Mesendoderm (in vitro differentiated cells): ENCODE results near the gene KRTAP9-3.
"Not testable (repeated sequence)": the region's sequence is repeated elsewhere in the genome, so short reads cannot be mapped to it uniquely, and the experiment has no call there.

Experiments used
- DNase-seq: peaks from one replicate; pipeline ENCODE4 v3.0.0; 2013
- H2AK5ac ChIP-seq: 2 replicates; pipeline ENCODE4 v1.6.1; 2013; ENCODE audit warnings: low read length, inconsistent platforms
- H2BK120ac ChIP-seq: 2 replicates; pipeline ENCODE4 v1.6.1; 2013; ENCODE audit warnings: low read depth, mild to moderate bottlenecking, low read length, moderate library complexity, mixed read lengths
- H2BK15ac ChIP-seq: replicated peaks from 2 replicates; pipeline ENCODE4 v1.6.1; 2013; ENCODE audit warnings: low read depth, mild to moderate bottlenecking, moderate library complexity
- H2BK5ac ChIP-seq: 2 replicates; pipeline ENCODE4 v1.6.1; 2013; ENCODE audit warnings: low read length, inconsistent platforms
- H3K18ac ChIP-seq: 2 replicates; pipeline ENCODE4 v1.6.1; 2013; ENCODE audit warnings: mild to moderate bottlenecking, low read length, mixed read lengths
- H3K23ac ChIP-seq: one replicate; pipeline ENCODE4 v1.6.1; 2013; ENCODE audit warnings: low read length
- H3K27ac ChIP-seq: 2 replicates; pipeline ENCODE4 v1.5.1; 2013; ENCODE audit warnings: low read depth, mild to moderate bottlenecking, inconsistent platforms, low read length, moderate library complexity
- H3K27me3 ChIP-seq: 2 replicates; pipeline ENCODE4 v1.6.1; 2013; ENCODE audit warnings: low read length, control low read depth, mild to moderate bottlenecking, inconsistent platforms; ENCODE audit not compliant: insufficient read depth, poor library complexity
- H3K36me3 ChIP-seq: 2 replicates; pipeline ENCODE4 v1.6.1; 2013; ENCODE audit warnings: low read length, inconsistent platforms; ENCODE audit not compliant: control insufficient read depth, insufficient read depth
- H3K4ac ChIP-seq: one replicate; pipeline ENCODE4 v1.6.1; 2013; ENCODE audit warnings: low read depth, mild to moderate bottlenecking, low read length, moderate library complexity
- H3K4me1 ChIP-seq: 2 replicates; pipeline ENCODE4 v1.6.1; 2013; ENCODE audit warnings: low read depth, low read length, inconsistent platforms; ENCODE audit not compliant: control insufficient read depth
- H3K4me2 ChIP-seq: 2 replicates; pipeline ENCODE4 v1.6.1; 2013; ENCODE audit warnings: low read length
- H3K4me3 ChIP-seq: 2 replicates; pipeline ENCODE4 v1.5.1; 2013; ENCODE audit warnings: mild to moderate bottlenecking, low read length
- H3K56ac ChIP-seq: one replicate; pipeline ENCODE4 v1.6.1; 2013; ENCODE audit warnings: low read length
- H3K79me1 ChIP-seq: 2 replicates; pipeline ENCODE4 v1.6.1; 2013; ENCODE audit warnings: low read length, inconsistent platforms
- H3K79me2 ChIP-seq: 2 replicates; pipeline ENCODE4 v1.6.1; 2013; ENCODE audit warnings: mild to moderate bottlenecking, low read length; ENCODE audit not compliant: control insufficient read depth, insufficient read depth
- H3K9ac ChIP-seq: 2 replicates; pipeline ENCODE4 v1.6.1; 2013; ENCODE audit warnings: low read length, inconsistent platforms
- H4K5ac ChIP-seq: one replicate; pipeline ENCODE4 v1.6.1; 2013; ENCODE audit warnings: low read length
- H4K8ac ChIP-seq: one replicate; pipeline ENCODE4 v1.6.1; 2013; ENCODE audit warnings: low read depth, mild to moderate bottlenecking, control low read depth, low read length, moderate library complexity
- WGBS: extraction: QIAGEN DNeasy Blood & Tissue Kit; methylation state at CpG from one replicate; pipeline ENCODE4 v1.1.7; 2013; ENCODE audit warnings: low lambda C conversion rate, missing lambda C conversion rate; ENCODE audit not compliant: insufficient coverage; ENCODE audit errors: extremely low coverage; 5-methylcytosine and 5-hydroxymethylcytosine counted together

Gene KRTAP9-3

DNA sequence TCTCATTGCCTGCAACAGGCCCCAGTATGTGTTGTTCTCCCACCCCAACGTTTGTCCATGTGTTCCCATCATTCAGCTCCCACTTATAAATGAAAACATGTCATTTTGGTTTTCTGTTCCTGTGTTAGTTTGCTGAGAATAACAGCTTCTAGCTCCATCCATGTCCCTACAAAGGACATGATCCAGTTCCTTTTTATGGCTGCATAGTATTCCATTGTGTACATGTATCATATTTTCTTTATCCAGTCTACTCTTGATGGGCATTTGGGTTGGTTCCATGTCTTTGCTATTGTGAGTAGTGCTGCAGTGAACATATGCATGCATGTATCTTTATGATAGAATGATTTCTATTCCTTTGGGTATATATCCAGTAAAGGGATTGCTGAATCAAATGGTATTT lies 16.6 kb upstream of the KRTAP9-3 start:
- no peak overlapping the region for H3K27ac ChIP-seq
- H3K79me1 ChIP-seq, result no peaks in the 10 kb centered on the region
- H3K9ac ChIP-seq, result no peak overlapping the region
- no peak overlapping the region for H3K4me3 ChIP-seq
- no peaks in the 10 kb centered on the region for H3K36me3 ChIP-seq
- no peak overlapping the region for H2AK5ac ChIP-seq
- no peak overlapping the region for H3K56ac ChIP-seq
- H4K8ac ChIP-seq, result no peak overlapping the region
- H2BK15ac ChIP-seq, result no peak overlapping the region
- no peaks in the 10 kb centered on the region for H3K4me1 ChIP-seq
- no peaks in the 10 kb centered on the region for H3K79me2 ChIP-seq
- H3K23ac ChIP-seq, result no peak overlapping the region
- H3K4me2 ChIP-seq, result no peak overlapping the region
- H3K4ac ChIP-seq, result no peak overlapping the region
- no peak for DNase-seq
- no peak overlapping the region for H2BK120ac ChIP-seq
- no peak overlapping the region for H4K5ac ChIP-seq
- no peak overlapping the region for H3K18ac ChIP-seq
- no peak overlapping the region for H2BK5ac ChIP-seq
- WGBS, result no CpG with 5 or more reads among the region's 1 CpG
- no peaks in the 10 kb centered on the region for H3K27me3 ChIP-seq

DNA sequence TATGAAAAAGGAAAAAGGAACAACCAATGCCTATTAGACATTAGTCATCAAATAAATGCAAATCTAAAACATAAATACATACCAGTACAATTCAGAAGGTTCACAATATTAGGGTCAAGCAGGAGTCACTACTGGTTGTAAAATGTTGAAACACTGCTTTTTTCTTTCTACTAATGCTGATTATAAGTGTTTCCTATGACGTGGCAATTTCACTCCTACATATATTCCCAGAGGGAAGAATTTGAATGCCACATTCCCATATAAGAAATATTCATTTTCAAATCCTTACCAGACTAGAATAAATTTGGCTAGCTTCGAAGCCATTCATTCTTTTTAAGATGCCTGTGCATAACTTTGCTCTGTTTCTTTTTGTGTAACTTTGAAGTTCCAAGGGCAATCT lies 8.4 kb upstream of the KRTAP9-3 start:
- H4K8ac ChIP-seq, result no peak overlapping the region
- H2AK5ac ChIP-seq, result no peak overlapping the region
- H2BK5ac ChIP-seq, result no peak overlapping the region
- H3K27ac ChIP-seq, result no peak overlapping the region
- H3K4me1 ChIP-seq, result no peaks in the 10 kb centered on the region
- no peak overlapping the region for H2BK120ac ChIP-seq
- H3K4me3 ChIP-seq, result no peak overlapping the region
- DNase-seq, result no peak
- no peaks in the 10 kb centered on the region for H3K79me1 ChIP-seq
- WGBS, result no CpG with 5 or more reads among the region's 2 CpGs
- H3K18ac ChIP-seq, result no peak overlapping the region
- no peaks in the 10 kb centered on the region for H3K79me2 ChIP-seq
- H3K4ac ChIP-seq, result no peak overlapping the region
- H4K5ac ChIP-seq, result no peak overlapping the region
- no peak overlapping the region for H3K4me2 ChIP-seq
- no peak overlapping the region for H3K23ac ChIP-seq
- no peaks in the 10 kb centered on the region for H3K36me3 ChIP-seq
- H2BK15ac ChIP-seq, result no peak overlapping the region
- no peaks in the 10 kb centered on the region for H3K27me3 ChIP-seq
- no peak overlapping the region for H3K56ac ChIP-seq
- H3K9ac ChIP-seq, result no peak overlapping the region

DNA sequence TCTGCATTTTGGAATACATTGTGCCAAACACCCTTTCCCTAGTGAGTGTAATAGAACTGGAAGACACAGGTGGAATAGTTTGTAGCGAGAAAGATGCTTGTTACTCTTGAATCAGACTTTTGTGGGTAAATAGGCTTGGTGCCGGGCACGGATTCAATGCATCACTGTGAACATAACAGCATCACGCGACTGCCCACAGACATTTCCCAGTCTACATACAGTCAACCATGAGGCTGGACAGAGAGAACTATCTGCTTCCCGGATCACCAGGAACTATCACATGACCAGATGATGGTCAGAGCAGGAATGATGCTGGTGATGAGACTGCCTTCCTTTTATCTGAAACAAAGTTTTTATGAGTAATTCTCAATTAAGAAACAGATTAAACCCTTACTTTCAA lies 6.2 kb upstream of the KRTAP9-3 start:
- Histone ChIP-seq H4K8ac (no peak overlapping the region), H3K36me3 (no peaks in the 10 kb centered on the region), H2BK120ac (no peak overlapping the region), H3K4me1 (no peaks in the 10 kb centered on the region), H3K4ac (no peak overlapping the region), H3K9ac (no peak overlapping the region), H2BK15ac (no peak overlapping the region), H3K27ac (no peak overlapping the region), H3K27me3 (no peaks in the 10 kb centered on the region), H3K23ac (no peak overlapping the region), H3K79me2 (no peaks in the 10 kb centered on the region), H3K4me3 (no peak overlapping the region), H3K4me2 (no peak overlapping the region), H2BK5ac (no peak overlapping the region), H3K79me1 (no peaks in the 10 kb centered on the region), H2AK5ac (no peak overlapping the region), H4K5ac (no peak overlapping the region), H3K56ac (no peak overlapping the region), H3K18ac (no peak overlapping the region)
- DNase-seq, result no peak
- WGBS, result no CpG with 5 or more reads among the region's 6 CpGs

DNA sequence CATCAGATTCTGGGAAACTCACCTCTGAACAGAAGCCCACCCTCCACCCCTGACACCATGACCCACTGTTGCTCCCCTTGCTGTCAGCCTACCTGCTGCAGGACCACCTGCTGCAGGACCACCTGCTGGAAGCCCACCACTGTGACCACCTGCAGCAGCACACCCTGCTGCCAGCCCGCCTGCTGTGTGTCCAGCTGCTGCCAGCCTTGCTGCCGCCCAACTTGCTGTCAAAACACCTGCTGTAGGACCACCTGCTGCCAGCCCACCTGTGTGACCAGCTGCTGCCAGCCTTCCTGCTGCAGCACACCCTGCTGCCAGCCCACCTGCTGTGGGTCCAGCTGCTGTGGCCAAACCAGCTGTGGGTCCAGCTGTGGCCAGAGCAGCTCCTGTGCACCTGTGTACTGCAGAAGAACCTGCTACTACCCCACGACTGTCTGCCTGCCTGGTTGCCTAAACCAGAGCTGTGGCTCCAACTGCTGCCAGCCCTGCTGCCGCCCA lies 5.6 kb upstream of the KRTAP9-3 start, which contains the start of gene KRTAP9-2:
Gene KRTAP9-2 (plus strand): TSS at position 51 of the 498 bp plus-strand sequence. CDS start 7 bp downstream, at position 58.
- not testable (repeated sequence) for H4K5ac ChIP-seq, H3K4me1 ChIP-seq, H3K4me3 ChIP-seq, H2AK5ac ChIP-seq, H3K79me2 ChIP-seq, DNase-seq, H3K56ac ChIP-seq, H3K9ac ChIP-seq, H3K4ac ChIP-seq, H2BK5ac ChIP-seq, H2BK15ac ChIP-seq, H3K27ac ChIP-seq, H3K27me3 ChIP-seq, H2BK120ac ChIP-seq, H3K18ac ChIP-seq, H4K8ac ChIP-seq, H3K36me3 ChIP-seq, H3K79me1 ChIP-seq, H3K23ac ChIP-seq, H3K4me2 ChIP-seq
- WGBS, result no CpG with 5 or more reads among the region's 4 CpGs

DNA sequence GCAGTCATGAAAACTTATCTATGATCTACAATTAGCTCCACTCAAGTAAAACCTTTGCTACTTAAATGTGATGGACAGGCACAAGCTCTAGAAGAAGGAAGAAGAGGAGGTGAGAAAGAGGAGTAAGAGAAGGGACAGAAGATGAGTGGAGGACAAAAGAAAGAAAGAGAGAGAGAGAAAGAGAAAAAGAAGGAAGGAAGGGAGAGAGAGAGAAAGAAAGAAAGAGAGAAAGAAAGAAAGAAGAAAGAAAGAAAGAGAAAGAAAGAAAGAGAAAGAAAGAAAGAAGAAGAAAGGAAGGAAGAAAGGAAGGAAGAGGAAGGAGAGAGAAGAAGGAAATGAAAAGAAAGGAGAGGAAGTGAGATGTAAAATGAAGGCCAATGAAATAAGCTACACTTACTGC lies 2.2 kb upstream of the KRTAP9-3 start:
- Histone ChIP-seq H3K27ac (no peak overlapping the region), H3K4ac (no peak overlapping the region), H3K79me1 (no peaks in the 10 kb centered on the region), H2BK15ac (no peak overlapping the region), H3K18ac (no peak overlapping the region), H4K5ac (no peak overlapping the region), H3K23ac (no peak overlapping the region), H3K4me3 (no peak overlapping the region), H2BK120ac (no peak overlapping the region), H3K9ac (no peak overlapping the region), H3K27me3 (no peaks in the 10 kb centered on the region), H3K36me3 (no peaks in the 10 kb centered on the region), H3K56ac (no peak overlapping the region), H4K8ac (no peak overlapping the region), H3K79me2 (no peaks in the 10 kb centered on the region), H3K4me2 (no peak overlapping the region), H2AK5ac (no peak overlapping the region), H3K4me1 (no peaks in the 10 kb centered on the region), H2BK5ac (no peak overlapping the region)
- no peak for DNase-seq

DNA sequence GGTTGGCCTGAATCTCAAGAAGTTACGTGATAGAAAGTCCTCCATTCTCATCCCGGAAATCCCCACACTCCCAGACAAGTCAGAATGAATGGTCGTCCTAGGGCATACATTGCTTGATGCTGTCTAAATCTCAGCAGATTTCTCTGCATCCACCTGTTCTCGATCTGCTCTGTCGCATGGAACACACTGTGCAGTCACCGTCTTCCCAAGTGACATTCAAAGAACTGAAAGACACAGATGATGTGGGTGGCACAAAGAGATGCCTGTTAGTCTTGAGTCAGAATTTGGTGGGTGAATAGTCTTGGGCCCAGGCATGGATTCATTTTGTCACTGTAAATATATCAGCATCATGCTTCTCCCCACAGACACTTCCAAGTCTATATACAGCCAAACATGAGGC lies 518 bp upstream of the KRTAP9-3 start:
- no peak overlapping the region for H3K56ac ChIP-seq
- H3K79me1 ChIP-seq, result no peaks in the 10 kb centered on the region
- no peaks in the 10 kb centered on the region for H3K79me2 ChIP-seq
- H2BK15ac ChIP-seq, result no peak overlapping the region
- no peak overlapping the region for H4K8ac ChIP-seq
- H3K23ac ChIP-seq, result no peak overlapping the region
- H3K9ac ChIP-seq, result no peak overlapping the region
- H3K36me3 ChIP-seq, result no peaks in the 10 kb centered on the region
- H2BK5ac ChIP-seq, result no peak overlapping the region
- H2BK120ac ChIP-seq, result no peak overlapping the region
- no peaks in the 10 kb centered on the region for H3K4me1 ChIP-seq
- H3K27ac ChIP-seq, result no peak overlapping the region
- H4K5ac ChIP-seq, result no peak overlapping the region
- WGBS, result no CpG with 5 or more reads among the region's 6 CpGs
- no peak overlapping the region for H3K18ac ChIP-seq
- H3K4me2 ChIP-seq, result no peak overlapping the region
- no peak overlapping the region for H2AK5ac ChIP-seq
- H3K27me3 ChIP-seq, result no peaks in the 10 kb centered on the region
- H3K4ac ChIP-seq, result no peak overlapping the region
- DNase-seq, result no peak
- H3K4me3 ChIP-seq, result no peak overlapping the region
